ENCODE results near the gene PLSCR5.

The PLSCR5 gene, protein sequence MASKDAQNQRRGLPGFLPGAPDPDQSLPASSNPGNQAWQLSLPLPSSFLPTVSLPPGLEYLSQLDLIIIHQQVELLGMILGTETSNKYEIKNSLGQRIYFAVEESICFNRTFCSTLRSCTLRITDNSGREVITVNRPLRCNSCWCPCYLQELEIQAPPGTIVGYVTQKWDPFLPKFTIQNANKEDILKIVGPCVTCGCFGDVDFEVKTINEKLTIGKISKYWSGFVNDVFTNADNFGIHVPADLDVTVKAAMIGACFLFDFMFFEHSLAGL

DNA sequence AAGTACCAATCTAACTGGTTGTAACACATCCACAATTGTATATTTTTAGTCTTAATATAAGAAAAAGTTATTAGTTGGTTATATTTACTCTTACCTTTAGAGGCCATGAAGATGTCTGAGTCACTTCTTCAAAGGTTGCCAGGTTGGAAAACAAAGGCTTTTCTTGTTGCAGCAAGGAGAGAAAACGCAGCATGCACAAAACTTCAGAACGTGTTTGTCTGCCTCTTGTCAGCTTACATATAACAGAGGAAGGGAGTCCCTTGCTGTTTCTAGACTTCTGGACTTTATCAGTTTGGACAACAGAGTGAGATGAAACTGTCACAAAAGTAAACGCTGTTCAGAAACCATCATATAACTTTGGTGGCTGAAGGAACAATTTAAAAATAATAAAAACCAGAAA is at the start of gene PLSCR5:
TSS of gene PLSCR5 (minus strand) at position 241 of the 400 bp plus-strand sequence. CDS start at position 107, 134 bp downstream.
- no peak for DNase-seq

DNA sequence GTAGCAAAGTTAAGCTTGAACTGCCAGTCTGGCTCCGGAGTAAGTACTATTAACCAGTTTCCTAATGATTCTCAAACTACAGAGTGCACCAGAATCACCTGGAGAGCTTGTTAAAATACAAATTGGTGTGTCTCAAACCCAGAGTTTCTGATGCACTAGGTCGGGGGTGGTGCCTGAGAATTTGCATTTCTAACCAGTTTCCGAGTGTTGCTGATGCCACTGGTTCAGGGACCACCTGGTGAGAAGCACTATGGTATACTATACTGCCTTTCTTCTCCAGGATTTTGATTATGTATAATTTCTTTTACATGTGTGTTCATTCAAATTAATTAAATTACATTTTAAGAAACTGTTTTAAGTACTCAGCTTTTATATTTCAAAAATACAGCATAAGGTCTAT is 48.8 kb upstream of the PLSCR5 start:
- no peak for DNase-seq

DNA sequence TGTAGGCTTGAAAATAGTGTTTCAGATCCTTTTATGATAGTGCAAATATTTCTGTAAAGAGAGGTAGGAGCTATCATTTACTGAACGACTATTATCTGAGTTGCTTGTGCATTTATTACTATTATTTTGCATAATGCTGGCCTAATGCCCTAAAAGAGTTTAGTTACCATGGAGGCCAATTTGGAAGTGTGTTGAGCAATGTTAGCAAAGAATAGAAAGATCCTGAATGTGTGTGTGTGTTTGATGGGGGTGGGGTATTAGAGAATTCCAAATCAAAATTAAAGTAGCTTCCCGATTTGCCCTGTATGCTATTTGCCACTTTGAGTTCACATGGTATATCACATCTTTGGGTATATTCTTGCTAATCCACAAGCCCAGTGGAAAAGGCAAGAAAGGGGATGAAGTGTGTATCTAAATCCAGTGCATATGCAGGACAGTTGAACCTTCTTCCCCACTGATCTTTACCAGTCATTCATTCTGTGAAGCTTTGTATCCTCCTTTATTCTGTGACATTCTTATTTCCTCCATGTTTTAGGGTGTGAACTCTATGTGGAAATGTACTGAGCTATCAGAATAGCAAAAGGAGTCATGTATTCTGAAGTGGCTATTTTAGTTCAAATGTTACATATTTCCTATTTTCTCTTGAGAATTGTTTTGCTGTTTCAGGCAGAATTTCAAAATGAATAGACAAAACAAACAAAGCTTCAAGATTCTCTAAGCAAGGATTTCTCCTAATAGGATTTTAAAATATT is 45.7 kb upstream of the PLSCR5 start:
- no peak for DNase-seq

DNA sequence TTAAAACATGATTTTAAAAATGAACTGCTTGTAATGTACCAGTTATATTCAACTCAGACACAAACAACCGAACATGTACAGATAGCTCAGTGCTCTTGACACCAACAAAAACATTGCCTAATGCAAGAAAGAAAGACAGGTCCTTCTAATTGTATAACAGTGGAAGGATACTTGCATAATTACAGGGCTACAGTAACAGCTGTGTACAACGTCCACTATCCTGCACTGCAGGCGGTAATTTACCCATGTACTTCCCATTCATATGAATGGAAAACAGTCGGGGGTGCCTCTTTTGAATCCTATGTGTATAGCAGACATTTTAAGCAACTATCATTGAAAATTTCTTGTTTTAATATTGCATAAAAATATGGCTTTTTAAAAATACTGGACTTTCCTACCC is 41.1 kb upstream of the PLSCR5 start:
- peak; percentile 91 for DNase-seq

DNA sequence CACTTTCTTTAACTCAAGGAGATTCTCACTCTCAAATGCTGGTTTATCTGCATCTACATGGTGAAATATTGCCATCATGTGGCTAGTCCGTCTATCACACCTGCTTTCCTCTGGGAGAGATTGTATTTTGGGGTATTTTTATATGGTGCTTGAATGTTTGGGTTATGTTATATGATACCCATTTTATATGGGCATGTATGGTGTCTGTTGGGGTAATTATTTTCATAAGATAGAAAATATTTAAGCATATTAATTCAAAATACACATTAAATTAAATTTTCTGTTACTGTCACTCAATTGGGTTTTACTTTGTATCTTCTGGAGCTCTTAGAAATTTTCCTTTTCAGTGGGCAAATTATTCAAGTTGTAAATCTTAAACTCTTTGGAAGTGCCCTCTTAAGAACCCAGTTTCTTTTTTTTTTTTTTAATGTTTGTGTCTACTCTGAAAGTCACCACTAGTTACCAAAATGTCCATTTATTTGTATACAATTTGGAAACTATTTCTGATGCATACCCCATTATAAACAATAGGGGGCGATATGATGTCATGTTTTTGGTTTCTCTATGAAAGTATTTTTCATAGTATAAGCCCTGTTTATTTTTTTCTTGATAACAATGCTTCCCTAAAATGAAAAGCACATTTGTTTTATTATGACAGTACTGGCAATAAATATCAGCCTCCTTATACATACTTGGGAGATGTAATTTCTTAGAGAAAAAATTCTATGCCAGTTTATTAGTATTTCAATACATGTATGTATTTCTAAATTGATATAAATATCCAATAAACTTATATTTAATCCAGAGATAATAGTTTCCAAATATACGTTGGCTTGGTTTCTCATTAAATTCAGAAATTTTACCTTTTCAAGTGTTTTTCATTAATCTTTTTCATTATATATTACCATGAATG is 36.1 kb upstream of the PLSCR5 start:
- DNase-seq, result peak; percentile 33

DNA sequence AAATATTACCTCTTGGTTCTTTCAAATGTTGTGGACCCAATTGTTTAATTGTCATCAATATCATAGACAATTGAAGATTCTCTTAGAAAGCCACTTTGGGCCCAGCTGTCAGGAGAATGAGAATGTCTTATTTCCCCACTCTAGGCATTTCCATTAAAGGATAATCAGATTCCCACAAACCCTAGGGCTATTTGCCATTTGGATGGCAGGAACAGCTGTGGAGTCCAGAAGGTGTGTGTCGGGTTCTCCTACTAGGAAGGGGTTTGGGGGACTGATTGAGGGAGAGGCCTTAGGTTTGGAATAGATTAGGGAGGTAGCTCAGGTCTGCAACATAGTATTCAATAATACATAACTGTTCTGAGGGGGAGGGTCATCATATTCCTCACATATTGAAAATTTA is 35.2 kb upstream of the PLSCR5 start:
- peak; percentile 42 for DNase-seq

DNA sequence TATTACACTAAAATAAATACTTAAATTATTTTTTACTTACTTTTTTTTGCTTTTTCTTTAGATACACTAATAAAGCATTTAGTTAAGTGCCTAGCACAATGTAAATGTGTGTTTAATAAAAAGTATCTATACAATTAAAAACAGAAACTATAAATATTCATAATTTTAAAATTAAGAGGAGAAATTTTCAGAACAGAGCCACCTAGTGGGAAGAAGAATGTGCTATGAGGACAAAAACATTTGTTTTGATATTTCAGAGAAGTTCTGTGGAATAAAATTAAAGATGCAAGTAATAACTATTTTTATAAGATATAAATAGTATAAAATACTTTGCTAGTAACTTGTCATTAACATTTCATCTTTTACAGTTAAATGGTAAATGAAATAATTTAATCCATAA is 33.6 kb upstream of the PLSCR5 start:
- no peak for DNase-seq

DNA sequence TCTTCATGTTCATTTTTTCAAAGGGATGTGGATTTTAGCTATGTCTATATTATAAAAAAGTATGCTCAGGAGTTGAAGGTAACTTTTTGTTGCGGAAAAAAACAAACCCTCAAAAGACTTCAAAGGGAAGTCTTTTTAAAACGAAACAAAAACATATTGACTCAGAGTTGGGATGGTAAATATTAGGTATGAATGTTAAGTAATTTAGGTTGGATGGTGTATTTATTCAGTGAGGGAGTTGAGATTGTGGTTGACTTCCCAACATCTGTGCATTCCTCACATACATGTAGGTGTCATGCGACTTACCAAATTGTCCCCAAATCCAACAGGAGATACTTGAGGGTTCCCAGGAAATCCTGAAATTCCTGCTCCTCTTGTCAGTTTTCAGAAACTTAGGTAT is 32.7 kb upstream of the PLSCR5 start:
- DNase-seq, result no peak

DNA sequence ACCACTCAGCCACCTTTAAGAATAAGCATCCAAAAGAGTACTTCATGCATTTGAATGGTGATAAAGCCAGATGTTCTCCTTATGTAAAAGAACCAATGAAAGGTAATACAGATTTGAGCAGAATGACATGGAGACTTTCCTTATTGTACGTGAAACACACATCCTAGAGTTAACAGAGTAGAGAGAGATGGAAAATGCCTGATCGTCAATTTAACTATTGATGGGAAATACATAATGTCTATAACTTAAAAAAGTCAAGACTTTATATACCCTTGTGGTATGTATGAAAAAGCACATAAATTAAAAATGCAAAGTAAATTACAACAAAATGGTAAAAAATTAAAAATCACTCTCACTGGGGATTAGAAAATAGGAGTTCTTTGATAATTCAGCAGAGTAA is 31.7 kb upstream of the PLSCR5 start:
- no peak for DNase-seq

DNA sequence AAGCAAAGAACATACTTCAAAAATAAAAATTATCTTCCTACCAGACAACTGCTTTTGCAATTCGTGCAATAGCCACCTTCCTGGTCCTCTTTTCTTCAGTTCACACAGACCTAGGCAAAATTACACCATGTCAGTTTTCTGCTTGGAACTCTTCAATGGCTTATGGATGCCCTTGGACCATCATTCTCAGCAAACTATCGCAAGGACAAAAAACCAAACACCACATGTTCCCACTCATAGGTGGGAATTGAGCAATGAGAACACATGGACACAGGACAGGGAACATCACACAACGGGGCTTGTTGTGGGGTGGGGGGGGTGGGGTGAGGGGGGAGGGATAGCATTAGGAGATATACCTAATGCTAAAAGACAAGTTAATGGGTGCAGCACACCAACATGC is 29.2 kb upstream of the PLSCR5 start:
- no peak for DNase-seq

DNA sequence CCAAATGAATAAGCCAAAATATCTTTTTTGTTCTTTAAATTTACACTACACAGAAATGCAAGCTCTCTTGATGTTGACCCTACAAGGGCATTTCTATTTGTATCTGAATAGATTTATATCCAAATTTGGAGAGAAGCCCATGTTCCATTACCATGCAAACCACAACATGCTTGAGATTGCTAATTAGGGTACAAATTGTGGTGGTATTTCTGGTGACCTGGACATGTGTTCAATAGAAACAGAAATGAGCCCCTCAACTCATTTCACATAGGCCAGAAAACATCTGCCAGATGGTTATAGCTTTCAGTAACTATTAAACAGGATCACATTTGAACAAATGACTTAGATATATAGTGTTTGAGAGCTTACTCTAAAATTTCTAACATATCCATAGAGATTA is 23.5 kb upstream of the PLSCR5 start:
- no peak for DNase-seq

DNA sequence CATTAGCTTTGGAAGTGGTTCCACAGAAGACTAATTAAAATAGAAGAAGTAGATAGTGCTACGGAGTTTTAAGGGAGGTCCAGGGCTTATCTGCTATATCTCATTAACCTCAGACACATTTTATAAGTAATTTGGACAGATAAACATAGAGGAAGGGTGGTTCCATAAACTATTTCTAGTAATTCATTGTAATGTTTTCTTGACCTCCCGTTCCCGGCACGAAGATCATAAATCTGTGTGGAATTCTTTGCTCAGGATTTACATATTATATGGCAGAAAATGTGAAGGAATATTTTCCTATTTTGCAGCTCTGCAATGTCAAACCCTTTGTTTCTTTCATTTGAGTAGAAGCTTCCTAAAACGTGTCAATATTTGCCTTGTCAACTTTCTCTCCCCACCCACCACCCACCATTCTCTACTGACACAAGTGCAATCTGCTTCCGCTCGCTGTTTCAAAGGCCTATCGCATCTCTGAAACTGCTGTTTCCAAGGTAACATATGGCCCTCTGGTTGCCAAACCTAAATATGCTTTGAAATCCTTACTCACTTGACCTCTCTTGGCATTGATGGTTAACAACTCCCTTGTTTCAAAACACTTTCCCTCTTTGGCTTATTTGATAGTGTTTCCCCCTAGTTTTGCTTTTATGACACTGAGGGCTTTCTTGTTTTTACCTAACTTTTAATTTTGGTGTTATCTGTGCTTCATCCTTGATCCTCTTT is 21.4 kb upstream of the PLSCR5 start:
- peak; percentile 37 for DNase-seq

DNA sequence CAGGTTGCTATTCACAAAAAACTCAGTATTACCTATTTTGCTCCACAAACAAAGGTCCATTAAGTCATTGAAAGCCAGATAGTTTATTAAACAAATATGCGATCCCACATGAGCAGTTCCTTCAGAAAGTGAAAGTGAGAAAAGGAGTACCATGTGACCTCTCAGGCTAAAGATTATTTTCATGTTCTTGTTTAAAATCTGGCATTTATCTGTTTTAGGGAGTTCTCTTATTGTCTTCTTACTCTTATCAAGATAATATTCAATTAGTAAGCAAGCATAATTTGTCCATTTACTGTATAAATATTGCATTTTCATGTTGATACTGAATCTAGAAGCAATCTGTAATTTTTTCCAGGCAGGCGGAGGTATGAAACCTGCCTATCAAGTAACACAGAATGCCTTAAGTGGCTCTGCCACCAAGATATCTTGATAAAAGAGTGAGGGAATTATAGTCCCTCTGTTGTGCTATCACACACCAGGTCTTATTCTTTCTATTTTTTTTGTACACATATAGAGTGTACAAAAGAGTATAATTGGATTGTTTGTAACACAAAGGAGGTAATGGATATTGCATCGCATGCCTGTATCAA is 20.1 kb upstream of the PLSCR5 start:
- DNase-seq, result no peak

DNA sequence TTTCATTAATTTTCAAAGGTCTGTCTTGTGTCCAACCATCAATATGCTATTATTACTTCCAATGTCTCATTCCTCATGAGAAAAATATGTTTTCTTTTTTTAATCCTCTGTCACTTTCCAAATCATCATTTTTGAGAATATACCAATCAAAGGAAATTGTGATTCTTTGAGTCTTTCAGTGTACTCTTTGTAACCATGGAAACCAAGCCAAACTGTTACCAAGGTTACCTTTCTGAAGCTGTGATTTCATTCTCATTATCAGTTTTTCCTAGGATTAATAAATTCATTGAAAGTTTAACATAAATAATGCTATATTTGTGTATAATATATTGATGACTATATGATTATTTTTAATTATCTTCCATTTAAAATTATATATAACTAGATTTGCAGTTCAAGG is 16.6 kb upstream of the PLSCR5 start:
- no peak for DNase-seq

DNA sequence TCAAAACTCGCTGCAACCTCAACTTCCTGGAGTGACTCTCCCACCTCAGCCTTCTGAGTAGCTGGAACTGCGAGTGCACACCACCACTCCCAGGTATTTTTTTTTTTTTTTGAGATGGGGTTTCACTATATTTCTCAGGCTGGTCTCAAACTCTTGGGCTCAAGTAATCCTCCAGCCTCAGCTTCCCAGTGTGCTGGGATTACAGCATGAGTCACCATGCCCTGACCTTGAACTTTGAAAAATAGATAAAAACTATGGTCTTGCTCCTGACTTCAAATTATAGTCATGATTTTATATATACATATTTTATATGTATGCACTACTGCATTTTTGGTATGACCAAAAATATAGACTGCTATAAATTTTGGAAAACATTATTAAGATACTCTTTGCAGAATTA is 6.9 kb upstream of the PLSCR5 start:
- DNase-seq, result no peak

DNA sequence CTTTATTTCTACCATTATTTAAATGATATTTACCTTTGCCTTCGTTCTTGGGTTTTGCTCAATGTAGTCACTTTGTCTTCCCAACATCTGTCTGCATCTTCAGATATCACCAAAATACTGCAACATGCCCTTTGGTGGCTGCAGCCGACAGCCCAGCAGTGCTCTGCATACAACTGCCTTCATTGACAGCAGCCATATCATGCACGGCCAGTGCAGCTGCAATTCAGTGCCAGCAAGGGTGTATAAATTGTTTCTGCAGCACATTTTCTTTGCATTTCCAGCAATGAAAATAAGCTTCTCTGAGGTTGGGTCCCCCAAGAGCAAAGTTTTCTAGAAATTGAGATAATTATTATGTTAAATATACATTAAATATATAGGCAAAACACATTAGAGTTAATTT is 6.0 kb upstream of the PLSCR5 start:
- DNase-seq, result no peak

DNA sequence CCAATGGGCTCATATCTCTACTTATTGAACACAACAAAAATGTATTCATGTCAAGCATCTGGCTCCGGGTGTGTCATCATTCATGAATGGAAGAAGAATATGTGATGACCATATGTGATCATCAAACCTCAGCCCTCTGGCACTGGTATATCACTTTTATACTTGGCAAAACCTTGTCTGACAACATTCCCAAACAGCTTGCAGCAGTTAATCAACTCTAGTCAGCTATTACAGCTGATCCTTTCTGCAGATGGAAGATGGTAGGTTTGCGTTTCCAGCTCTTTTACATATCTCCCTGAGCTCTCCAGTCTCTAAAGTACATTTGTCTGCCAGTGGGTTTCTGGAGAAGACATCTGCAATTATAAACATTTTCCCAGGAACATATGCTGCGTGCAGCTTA is 6.6 kb downstream of the PLSCR5 start:
- DNase-seq, result no peak

DNA sequence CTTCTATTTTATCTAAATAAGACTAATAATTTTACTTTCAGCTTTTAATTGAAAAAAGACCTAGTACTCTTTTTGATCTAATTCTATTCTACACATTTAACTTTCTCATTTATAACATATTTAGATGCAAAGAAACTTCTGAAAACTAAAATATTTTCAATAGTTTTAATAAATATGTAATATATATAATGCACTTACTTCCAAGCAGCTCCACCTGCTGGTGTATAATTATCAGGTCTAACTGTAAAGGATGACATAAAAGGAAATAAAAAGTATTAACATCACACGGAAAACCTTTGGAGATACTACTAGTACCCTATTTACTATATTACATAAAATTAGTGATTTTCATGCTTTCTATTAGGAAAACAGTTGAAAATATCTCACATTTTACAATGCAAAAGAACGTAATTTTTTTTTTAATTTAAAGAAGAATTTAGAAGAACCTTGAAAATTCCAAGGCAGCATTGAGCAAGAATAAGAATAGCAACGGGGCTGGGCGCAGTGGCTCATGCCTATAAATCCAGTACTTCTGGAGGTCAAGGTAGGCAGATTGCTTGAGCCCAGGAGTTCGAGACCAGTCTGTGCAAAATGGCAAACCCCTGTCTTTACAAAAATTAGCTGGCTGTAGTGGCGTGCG is 10.2 kb downstream of the PLSCR5 start:
- peak; percentile 1 for DNase-seq

DNA sequence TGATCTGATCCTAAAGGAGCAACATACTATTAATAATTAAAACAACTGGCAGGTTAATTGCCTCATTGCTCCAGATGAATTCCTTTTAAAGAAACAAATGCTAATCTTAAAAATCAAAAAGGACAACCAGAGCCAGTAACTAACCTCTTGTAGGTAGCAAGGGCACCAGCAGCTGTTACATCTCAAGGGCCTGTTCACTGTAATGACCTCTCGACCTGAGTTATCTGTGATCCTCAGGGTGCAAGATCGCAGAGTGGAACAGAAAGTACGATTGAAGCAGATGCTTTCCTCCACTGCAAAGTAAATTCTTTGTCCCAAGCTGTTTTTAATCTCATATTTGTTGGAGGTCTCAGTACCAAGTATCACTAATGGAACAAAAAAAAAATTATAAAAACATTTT is 11.4 kb downstream of the PLSCR5 start:
- DNase-seq, result no peak

DNA sequence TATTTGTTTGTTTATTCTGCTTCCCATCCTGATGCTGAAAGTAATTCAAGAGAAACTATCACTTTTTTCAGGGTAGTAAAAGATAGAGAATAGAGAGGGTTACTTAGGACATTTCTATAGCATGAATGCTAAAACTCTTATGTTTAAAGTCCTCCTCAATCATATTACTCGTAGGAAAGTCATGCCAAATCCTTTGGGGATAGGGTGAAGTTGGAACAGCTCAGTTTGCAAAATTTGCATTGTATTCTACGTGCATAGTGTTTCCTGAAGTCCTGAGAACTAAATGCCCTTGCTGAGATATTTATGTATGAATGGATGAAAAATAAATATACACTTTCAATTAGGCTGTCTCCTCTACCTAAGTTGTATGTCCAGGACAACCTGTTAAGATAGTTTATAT is 14.6 kb downstream of the PLSCR5 start:
- no peak for DNase-seq

DNA sequence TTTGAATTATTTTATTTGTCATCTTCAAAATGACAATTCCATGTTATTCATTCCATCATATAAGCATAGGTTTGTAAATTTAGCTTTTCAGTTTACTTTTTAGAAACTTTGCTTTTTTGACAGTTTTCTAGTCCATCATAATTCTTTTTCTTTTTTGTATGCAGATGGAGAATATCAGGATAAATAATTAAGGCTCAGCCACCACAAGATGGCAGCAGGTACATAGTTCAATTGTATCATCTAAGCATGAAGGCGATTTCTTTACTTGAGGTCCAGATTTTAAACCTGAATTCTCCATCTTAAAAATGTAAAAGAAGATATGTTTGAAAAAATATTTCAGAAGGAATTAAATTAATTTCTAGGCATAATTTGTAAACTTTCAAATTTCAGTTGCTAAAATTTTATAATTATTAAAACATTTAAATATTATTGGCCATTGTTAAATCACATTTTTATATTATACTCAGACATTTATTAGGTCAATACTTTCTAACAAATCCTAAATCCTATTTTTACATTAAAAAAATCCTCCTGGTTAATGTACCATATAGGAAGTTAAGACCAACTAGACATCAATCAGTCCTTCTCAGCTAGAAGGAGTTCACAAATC is 15.1 kb downstream of the PLSCR5 start:
- DNase-seq, result peak; percentile 39

DNA sequence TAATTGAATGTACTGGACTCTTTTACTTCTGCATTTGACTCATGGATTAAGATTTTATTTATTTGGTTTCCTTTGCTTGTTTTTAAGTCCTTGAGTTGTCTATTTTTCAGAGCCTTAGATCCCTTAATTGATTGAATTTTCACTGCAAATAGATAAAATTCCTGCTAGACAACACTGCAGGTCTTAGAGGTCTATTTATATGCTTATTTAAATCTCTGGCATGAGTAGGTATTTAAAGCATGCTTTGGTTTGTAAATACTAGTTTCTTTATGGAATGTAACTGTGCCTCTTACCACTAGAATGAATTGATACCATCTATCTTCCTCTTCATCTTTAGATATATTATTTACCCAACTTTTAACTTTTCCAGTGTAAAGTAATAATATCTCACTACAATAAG is 20.0 kb downstream of the PLSCR5 start:
- no peak for DNase-seq

Measured in NCI-H69 (cell line).